Kidney capillary endothelial cell (primary cell): ENCODE measurements around the gene NOS1.

Experiments used
- DNase-seq: peaks from one replicate; pipeline ENCODE4 v3.0.0-alpha.2; 2018; ENCODE audit warnings: low spot score

NOS1 gene

DNA sequence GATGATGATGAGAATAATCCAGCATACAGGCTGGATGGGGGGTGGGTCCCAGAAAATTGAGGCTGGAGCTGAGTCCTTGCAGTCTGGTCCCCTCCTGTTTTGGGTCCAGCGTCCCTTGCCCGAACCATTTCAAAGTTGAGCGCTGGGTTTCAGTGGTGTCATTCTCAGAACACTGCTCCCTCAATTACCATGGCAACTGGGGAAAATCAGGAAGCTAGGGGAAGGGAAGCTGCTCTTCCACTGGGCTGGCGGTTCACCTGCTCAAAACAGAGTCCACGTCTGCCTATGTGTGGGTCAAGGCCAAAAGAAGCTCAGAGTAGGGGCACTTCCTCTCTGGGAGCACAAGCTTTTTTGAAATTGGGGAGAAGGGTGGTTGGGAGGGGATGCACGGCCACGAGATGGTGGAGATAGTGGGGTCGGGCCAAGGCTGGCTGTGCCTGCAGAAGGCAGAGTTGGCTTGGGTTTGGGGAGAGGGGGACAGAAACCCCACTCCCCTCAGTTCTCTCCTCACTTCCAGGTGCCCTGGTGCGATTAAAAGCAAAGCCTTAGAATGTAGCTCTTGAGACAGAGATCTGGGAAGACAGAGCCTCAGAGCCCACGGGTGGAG is 1.7 kb upstream of the NOS1 start:
- DNase-seq: no peak

DNA sequence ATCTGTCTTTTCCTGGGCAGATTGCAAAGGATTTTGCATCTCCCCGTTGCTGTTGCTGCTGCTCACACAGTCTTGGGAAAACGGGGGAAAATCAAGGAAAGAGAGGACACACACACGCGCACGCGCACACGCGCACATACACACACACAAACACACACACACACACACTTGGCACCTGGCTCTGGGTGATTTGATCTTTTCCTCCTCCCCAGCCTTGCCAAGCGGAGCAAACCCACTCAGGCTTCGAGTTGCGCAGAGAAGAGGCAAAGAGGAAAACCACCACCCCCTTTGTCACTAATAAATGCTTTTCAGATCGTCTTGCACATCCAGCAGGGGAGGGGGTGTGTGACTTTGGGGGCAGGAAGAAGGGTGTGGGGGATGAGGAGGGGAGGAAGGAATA is 965 bp upstream of the NOS1 start:
- no peak for DNase-seq

DNA sequence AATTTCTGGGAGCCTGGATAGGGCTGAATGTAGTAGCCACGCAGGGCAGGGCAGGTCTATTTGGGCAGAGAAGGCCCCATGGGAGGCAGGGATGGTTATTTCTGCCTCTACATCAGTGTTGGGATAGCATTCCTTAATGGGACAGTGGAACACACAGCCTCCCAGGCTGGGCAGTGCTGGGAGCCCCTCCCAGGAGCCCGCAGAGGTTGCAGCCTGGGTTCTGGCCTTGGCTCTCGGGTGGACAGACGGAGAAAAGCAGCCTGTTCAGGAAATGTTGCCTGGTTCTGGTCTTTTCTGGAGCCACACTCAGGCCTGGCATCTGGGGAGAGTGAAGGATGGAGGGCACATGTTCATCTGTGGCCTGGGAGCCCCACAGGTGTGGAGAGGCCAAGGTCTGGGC is 479 bp upstream of the NOS1 start:
- no peak for DNase-seq

DNA sequence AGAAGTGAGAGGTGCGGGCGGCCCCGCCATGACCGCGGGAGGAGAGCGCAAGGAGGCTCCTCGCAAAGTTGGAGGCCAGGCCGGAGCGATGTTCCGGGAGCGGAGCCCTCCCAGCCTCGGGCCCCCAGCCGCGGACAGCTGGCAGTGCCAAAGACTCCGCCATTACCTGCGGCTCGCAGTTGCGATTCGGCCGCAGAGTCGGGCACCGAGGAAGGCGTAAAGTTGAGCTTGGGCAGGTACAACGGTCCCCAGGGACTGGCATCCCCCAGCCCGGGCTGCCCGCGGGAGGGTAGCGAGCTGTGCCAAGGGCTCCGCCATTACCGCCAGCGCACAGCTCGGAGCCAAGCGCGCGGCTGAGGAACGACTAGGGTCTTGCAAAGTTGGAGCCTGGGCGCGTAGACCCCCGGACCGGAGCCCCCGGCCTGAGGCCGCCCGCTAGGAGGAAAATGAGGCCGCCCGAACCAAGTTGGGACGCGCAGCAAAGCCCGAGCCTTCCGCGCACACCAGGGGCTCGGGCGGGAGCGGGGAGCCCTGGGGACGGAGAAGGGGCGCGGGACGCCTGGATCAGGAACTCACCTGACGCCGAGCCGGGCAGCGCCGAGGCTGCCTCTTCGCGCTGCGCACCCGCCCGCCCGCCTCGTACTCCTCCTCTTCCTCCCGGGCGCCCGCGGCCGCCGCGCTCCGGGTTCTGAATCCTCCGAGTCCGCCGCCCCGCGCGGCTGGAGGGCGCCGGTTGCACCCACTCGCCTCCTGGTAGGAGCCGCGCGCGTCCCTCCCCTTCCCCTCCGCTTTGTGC is 677 bp downstream of the NOS1 start:
- DNase-seq: no peak

DNA sequence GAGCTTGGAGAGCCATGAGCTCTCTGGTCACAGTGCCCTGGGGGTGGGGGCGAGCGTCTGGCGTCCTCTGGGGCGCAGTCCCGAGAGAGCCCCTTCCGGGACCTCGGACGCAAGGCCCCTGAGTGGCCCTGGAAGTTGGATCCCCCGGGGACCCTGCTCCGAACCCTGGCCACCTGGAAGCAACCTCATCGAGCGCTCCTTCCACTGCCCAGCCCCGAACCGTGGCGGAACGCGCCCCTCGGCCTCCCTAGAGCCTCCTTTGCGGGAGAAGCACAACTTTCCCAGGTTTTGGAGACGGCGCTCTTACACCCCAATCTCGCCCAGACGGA is 1.2 kb downstream of the NOS1 start:
- DNase-seq: no peak

DNA sequence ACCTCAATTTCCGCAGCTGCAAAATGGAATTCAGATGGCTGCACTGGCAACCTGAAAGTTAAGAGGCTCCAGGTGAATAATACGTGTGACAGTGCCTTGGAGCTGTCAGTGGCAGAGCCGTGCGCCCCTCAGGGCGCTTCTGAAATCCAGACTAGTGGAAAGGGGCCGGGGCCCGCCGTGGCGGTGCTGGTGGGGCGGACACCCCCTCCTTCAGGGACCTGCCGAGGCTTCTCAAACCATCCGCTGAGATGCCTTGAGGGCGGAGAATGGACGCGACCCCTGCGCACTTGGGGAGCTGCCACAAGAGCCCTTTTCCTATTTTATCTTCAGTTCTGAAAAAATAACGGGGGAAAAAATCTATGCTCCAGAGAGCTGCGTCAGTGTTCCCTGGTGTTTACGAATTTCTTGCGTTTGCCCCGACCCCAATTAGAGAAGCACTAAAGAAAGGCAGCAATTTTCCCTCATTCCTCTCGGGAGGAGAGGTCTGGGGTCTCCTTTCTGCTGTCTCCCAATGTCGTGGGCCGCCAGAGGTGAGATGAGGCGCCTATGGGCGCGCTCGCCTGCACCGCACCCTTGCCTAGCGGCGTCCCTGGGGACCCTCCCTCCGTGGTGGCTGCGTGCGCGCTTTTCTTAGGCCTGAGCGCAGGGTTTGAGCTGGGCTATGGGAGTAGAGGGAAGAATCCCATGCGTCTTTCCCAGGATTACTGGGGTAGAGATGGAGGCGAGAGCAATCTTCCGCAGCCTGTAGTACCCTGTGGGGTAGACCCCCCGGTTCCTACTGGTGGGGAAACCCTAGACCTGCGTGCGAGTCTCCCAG is 2.2 kb downstream of the NOS1 start:
- no peak for DNase-seq

DNA sequence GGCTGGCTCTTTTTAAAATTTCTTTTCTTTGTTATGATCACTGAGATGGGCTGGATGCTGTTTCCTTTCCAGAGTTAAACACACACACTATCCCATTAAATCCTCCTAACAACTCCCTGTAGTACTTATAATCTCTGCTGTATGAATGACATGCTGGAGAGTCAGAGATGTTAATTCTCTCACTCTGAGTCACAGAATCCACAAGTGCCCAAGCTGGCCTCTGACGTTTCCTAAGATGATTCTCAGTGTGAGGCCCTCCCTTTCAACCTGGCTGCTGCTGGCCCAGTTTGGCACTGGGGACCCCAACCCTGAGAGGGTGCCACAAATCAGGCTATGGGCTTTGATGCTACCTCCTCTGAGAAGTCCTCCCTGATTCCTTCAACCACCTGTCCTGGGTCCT is 5.4 kb downstream of the NOS1 start:
- DNase-seq: no peak

DNA sequence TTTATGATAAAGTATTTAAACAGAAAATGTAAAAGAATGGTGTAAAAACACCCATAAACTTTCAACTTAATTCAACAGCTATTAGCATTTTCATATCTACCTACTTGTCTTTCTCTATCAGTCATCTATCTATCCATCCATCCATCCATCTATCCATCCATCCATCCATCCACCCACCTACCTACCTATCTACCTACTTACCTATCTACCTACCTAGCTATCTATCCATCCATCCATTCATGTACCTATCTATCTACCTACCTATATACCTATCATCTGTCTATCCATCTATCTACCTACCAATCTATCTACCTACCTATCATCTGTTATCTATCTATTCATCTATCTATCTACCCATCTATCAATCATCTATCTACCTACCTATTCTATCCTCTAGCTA is 8.5 kb downstream of the NOS1 start:
- no peak for DNase-seq

DNA sequence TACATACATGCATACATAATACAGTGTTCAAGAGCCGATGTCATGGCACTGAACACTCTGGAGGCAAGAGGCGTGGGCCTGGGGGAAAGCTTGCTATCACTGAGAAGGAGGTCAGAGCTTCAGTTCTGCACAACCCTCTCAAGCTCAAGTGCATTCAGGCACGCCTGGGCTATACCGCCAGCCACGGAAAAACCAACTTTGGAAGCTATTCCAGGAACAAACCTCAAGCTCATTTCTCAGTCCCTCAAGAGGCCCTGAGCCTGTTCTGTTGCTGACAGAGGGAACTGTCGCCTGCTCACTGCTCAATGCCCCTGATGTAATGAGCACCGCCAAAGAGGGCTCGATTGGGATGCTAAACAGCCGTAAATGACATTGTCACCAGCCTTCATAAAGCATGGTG is 9.2 kb downstream of the NOS1 start:
- no peak for DNase-seq

DNA sequence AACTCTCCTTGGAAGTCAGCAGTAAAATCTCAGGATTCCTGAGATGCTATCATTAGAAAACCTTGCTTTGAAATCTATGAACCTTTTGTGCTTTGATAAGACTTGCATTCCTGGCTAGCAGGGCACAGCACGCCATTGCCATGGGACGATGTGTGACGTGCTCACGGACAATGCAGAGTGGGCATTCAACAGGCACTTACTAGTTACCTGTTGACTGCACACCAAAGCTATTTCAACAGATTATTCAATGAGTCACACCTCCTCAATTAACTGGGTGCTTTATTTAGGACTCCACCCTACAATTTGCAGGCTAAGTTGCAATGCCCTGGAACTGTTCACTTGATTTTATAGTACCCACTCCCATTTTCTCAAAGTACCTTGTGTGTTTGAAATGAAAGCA is 11.3 kb downstream of the NOS1 start:
- no peak for DNase-seq

DNA sequence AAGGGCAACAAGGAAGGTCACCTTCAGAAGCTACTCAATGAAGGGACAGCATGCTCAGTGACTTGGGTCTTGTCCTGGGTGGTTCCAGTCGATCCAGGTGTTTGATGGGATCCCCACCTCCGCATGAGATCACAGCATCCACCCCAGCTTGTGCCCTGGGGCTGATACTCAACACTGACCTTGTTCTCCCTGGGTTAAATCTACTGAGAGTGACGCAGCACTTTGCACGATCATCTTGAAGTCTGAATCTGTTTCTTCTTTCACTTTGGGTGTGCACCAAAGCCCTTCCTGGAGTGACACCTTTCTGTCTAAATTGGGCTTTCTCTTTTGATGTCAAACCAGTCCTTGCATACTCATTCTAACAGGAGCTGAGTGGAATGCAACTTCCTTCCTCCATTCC is 13.8 kb downstream of the NOS1 start:
- DNase-seq: no peak

DNA sequence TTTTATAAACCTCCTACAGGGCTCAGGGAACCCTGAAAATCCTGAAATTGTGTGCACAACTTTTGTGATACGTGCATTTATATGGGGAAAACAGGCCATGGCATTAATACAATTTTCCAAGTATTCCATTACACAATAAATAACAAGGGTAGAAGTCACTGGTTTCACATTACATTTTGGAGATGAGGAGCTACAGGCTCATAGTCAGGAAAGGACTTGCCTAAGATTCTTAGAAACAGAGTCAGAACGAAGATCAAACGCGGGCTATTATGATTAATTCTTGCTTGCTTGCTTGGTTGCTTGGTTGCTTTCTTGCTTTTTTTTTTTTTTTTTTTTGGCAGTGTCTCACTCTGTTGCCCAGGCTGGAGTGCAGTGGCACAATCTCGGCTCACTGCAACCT is 16.7 kb downstream of the NOS1 start:
- DNase-seq: no peak

DNA sequence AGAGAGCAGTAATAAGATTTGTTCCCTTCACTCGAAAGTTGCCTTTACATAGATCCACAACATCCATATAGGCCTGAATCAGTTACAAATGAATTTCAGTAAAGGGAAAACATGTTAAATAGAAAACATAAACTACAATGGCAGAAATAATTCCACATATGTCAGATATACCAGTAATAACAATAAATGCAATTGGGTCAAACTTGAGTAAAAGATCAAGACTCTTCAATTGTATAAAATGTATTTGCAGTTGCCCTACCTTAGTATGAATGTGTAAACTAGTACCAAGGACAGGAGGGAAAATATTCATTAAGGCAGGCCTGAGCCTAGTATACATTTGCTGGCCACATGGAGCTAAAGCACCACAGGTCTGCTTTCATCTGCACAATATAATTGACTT is 17.6 kb downstream of the NOS1 start:
- DNase-seq: no peak

DNA sequence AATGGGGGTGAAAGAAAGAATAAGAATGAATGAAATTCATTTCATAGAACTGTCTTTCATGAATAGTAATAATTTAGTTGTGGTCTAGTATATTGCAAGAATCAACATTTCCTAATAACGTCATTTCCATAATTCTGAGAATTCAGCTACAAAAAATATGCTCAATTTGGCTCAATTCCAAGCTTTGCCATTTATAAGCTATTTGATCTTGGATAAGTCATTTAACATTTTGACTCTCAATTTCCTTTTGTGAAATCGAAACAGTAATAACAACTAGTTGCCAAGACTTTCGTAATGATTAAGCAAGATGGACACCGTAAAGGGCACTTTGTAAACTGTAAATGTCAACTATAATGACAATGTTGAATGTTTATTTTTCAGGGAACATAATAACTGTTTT is 18.1 kb downstream of the NOS1 start:
- no peak for DNase-seq

DNA sequence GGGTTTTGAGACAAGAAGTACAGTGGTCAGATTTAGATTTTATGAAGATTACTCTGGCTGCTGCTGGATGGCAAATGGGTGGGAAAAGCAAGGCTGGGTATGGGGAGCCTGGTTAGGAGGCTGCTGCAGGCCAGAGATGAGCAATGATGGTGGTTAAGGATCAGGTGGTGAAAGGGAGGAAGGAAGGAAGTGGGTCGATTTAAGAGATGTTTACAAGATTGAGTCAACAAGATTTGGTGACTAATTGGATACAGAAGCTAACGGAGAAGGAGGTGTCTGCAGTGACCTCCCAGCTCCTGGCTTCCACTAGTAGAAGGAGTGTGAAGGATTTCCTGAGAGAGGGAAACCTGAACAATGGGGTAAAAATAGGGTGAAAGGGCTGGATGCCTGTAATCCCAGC is 18.7 kb downstream of the NOS1 start:
- DNase-seq: peak; percentile 36

DNA sequence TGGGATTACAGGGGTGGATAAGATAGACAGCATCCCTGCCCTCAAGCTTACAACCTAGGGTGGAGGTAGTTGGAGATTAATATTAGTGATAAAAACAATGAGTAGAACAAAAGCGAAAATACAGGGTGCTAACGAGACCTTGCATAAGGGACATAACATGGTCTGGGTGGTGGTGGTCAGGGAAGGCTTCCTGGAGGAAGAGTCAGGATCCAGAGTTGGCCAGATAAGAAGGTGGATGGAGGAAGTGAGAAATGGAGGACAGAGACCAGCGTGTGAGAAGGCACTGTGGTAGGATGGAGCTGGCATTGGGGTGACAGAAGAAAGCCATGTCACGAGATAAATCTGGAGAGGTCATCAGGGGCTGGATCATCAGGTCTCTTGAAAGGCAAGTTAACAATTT is 19.2 kb downstream of the NOS1 start:
- no peak for DNase-seq

DNA sequence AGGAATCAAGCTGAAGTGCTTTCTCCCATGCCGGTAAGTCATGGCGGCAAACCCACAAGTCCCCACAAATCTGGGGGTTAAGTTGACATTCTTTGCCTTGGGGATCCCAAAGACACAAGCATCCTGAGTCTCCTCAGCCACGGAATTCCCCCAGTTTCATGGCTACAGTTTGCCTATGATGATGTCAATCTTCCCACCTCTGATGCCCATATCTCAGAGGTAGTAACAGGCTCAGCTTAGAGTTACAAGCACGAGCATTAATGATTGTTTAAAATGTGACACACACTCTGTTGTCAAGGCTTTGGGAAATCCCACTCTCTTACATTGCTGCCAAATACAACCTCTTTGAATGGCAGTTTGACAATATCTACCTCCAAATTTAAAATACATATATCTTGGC is 22.3 kb downstream of the NOS1 start:
- DNase-seq: no peak

DNA sequence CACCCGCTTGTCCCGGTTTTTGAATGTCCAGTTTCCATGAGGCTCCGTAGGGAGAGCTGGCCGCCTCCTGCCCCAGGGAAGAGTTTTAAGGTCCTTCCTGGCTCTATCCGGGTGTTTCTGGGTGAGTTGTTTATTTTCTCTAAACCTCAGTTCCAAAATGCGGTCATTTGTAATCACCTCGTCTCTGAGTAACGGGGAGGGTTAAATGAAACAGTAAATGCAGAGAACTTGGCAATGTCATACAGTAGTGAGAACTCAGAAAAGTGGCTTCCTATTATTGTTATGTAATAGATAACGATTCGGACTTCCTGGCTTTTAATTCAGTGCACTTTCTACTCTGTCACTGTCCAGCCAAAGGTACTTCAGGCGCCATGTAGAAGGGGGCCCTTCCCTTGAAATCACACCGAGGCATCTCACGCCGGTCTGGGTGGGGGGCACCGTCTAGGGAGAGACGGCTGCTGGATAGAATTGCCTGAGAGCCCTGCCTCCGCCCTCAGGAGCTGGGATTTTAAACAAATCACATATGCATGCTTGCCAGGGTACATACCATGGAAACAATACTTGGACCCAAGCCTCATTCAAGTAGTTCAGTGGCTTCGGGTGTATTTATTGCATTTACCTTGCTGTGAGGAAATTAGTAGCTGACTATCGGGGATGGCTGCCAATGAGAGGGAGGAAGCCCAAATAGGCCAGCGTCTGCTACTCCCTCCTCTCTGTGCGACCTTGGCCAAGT is 26.4 kb downstream of the NOS1 start:
- DNase-seq: no peak

DNA sequence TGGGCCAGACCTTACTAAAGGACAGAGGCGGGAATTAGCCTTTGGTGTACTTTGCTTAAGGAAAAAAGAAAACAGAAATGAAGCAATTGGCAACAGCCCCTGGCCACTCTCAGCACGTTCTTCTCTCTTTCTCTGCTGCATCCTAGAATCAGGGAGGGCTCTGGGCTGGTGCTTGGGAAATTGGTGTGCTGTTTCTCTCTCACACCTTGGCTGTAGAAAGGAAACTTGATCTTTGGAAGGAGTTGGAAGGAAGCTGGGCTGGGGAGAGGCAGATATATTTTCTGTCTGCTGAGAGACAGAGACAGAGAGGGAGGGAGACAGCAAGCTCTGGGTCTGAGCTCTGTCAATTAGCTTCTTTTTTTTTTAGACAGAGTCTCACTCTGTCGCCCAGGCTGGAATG is 27.4 kb downstream of the NOS1 start:
- no peak for DNase-seq

DNA sequence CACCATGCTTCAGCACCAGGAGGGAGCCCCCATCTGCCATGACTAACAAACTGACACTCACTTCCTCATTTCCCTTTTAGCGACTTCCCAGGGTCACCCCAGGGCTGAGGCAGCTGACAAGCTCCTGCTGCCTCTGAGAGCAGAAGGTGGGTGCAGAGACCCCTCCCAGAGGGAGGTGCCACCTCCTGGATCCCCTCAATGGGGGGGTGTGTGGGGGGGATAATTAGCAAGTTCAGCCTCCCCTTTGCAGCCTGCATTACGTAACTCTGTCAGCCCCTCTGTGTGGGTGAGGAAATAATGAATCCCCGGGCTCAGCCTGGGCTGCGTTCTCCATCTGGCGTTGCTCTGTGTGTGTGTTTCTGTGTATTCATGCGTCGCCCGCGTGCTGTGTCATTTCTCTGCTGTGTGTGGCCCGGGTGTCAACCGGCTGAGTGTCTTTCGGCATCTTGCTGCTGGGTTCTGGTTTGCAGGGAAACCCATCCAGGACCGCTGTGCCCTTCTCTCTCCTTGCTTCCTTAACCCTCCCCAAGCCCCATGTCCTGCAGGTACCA is 28.0 kb downstream of the NOS1 start:
- DNase-seq: peak; percentile 8

DNA sequence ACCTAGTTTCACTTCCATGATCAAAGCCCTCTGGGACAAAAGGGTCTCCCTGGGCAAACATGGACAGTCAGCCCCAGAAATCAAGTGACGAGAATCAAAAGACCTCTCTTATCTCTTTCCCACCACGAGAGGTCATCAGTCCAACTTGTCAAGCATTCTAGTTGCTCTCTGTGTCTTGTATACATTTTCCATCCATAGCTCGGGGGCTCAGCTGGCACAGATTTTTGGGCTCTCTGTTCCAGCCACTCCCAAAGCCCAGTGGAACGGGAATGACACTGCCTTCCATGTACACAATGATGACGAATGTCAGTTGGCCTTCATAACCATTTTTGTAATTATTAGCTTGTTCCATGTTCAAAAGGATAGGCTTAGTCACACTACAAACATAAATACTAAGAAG is 29.7 kb downstream of the NOS1 start:
- no peak for DNase-seq

DNA sequence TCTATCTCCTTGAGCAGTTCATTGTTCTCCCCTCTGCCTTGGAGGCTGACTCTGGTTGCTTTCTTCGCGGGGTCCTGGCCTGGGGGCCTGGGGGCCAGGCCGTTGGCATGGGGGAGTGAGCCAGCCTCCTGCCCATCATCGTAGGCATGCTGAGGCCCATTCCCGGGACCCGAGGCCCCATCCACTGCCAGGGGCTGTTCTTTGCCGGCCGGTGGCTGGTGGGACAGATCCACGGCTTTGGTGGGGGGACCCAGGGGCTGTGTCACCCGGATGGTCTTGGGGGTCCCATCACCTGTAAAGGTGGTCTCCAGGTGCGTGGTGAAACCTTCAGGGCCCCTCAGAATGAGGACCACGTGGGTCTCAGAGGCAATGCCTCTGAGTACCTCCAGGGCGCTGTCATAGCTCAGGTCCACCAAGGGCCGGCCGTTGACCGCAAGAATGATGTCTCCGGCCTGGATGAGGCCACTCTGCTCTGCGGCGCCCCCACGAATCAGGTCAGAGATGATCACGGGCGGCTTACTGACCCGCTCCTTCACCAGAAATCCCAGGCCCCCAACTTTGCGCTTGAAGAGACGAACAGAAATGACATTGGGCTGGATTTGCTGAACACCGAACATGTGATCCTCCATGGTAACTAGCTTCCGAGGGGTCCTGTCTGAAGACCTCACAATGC is 30.8 kb downstream of the NOS1 start:
- no peak for DNase-seq
